Stimulated activated CD4-positive, alpha-beta T cell treated with anti-CD3 and anti-CD28 coated beads, Interleukin-15, amount 100 ng/mL, for 1 hour (primary cell): Measurements from ENCODE around the gene TMEM178B.
"Not testable (repeated sequence)": the region's sequence is repeated elsewhere in the genome, so short reads cannot be mapped to it uniquely, and the experiment has no call there.

ENCODE experiments used
- DNase-seq, 2 donors: peaks; one replicate each; pipeline ENCODE4 v3.0.0-alpha.2; 2020; ENCODE audit warnings: low read depth in 1 of 2, low spot score in 1 of 2

The TMEM178B gene

GRCh38 chr7:141302617-141303016 lies 228.8 kb downstream of the TMEM178B start:
- DNase-seq = no peak

- DNase-seq = no peak
Observed at GRCh38 chr7:141304291-141304690, 230.4 kb downstream of the TMEM178B start.

- no peak for DNase-seq
Observed at GRCh38 chr7:141306081-141306480, 232.2 kb downstream of the TMEM178B start.

GRCh38 chr7:141312395-141312794 lies 238.5 kb downstream of the TMEM178B start:
- DNase-seq = no peak

GRCh38 chr7:141312828-141313521 lies 239.1 kb downstream of the TMEM178B start:
- DNase-seq = no peak

- DNase-seq = no peak
Observed at GRCh38 chr7:141313896-141314295, 240.0 kb downstream of the TMEM178B start.

GRCh38 chr7:141317033-141317585 lies 243.2 kb downstream of the TMEM178B start:
- no peak for DNase-seq

- DNase-seq = no peak
Observed at GRCh38 chr7:141320287-141320686, 246.4 kb downstream of the TMEM178B start.

- no peak for DNase-seq
Observed at GRCh38 chr7:141322383-141322782, 248.5 kb downstream of the TMEM178B start.

- no peak for DNase-seq
Observed at GRCh38 chr7:141323826-141324225, 250.0 kb downstream of the TMEM178B start.

GRCh38 chr7:141324870-141325269 lies 251.0 kb downstream of the TMEM178B start:
- DNase-seq = no peak

GRCh38 chr7:141325275-141325674 lies 251.4 kb downstream of the TMEM178B start:
- no peak for DNase-seq

- no peak for DNase-seq
Observed at GRCh38 chr7:141328290-141328689, 254.4 kb downstream of the TMEM178B start.

GRCh38 chr7:141330285-141330684 lies 256.4 kb downstream of the TMEM178B start:
- DNase-seq = not testable (repeated sequence)

- DNase-seq = no peak
Observed at GRCh38 chr7:141333459-141333858, 259.6 kb downstream of the TMEM178B start.

GRCh38 chr7:141335164-141335563 lies 261.3 kb downstream of the TMEM178B start:
- no peak for DNase-seq

- no peak for DNase-seq
Observed at GRCh38 chr7:141339603-141340002, 265.7 kb downstream of the TMEM178B start.

GRCh38 chr7:141340991-141341390 lies 267.1 kb downstream of the TMEM178B start:
- DNase-seq = no peak

- DNase-seq = no peak
Observed at GRCh38 chr7:141342621-141343408, 269.0 kb downstream of the TMEM178B start.

GRCh38 chr7:141344153-141344935 lies 270.5 kb downstream of the TMEM178B start:
- DNase-seq = no peak

- no peak for DNase-seq
Observed at GRCh38 chr7:141348728-141349127, 274.9 kb downstream of the TMEM178B start.
